Thoracic aorta (tissue), 2 donors: ENCODE data around the gene CDH8. TPM values are rescaled to one million over a fixed set of nuclear protein-coding genes. Genes with fewer than 3 reads are reported as not detected.

Experiments used
- ATAC-seq: fragments of 150-250 bp; one replicate; pipeline ENCODE4 v1.8.0; 2017; ENCODE audit warnings: low read depth; ENCODE audit not compliant: insufficient number of reproducible peaks, low FRiP score
- DNase-seq: peaks from one replicate; pipeline ENCODE4 v3.0.0-alpha.2; 2020; ENCODE audit warnings: low spot score
- H3K27ac ChIP-seq, 2 donors: fragments of 200-600 bp; sonication (generic); 1 replicate in 1 of 2; 2 replicates in 1 of 2; pipeline ENCODE4 v1.5.1; 2016; ENCODE audit warnings: mild to moderate bottlenecking in 2 of 2, moderate library complexity in 2 of 2
- H3K27me3 ChIP-seq: fragments of 200-600 bp; sonication (generic); replicated peaks from 2 replicates; pipeline ENCODE4 v1.6.0; 2016; ENCODE audit warnings: mild to moderate bottlenecking; ENCODE audit not compliant: insufficient read depth
- H3K36me3 ChIP-seq: fragments of 200-600 bp; sonication (generic); one replicate; pipeline ENCODE4 v1.5.1; 2016
- H3K4me1 ChIP-seq, 2 donors: fragments of 200-600 bp; sonication (generic); 1 replicate in 1 of 2; 2 replicates in 1 of 2; pipeline versions ENCODE4 v1.5.1 to v1.6.0; 2016; ENCODE audit warnings: low read depth in 2 of 2, mild to moderate bottlenecking in 1 of 2; ENCODE audit not compliant: control insufficient read depth in 1 of 2
- H3K4me3 ChIP-seq: fragments of 200-600 bp; sonication (generic); 2 replicates; pipeline ENCODE4 v1.5.1; 2016; ENCODE audit warnings: mild to moderate bottlenecking
- H3K9me3 ChIP-seq: fragments of 200-600 bp; sonication (generic); 2 replicates; pipeline ENCODE4 v1.5.1; 2016
- CTCF ChIP-seq: fragments of 200-600 bp; sonication (generic); IDR thresholded peaks from one replicate; pipeline ENCODE4 v1.5.1; 2019; ENCODE audit warnings: antibody characterized with exemption
- total RNA-seq, 2 donors: library from RNA; depleted of rRNA; stranded (reverse); fragments of >200 nt; gene quantifications; one replicate each; pipeline versions ENCODE4 v1.1.0 to v1.2.3, GENCODE V29; 2016

The CDH8 gene
- total RNA-seq, 2 donors from 2014 or later = 5.4 to 7.0 TPM

GRCh38 chr16:61944004-61944403 is 92.2 kb downstream of the CDH8 start:
- H3K9me3 ChIP-seq = no peaks in the 10 kb centered on the region
- ATAC-seq (no peak), DNase-seq (no peak)
- H3K4me1 ChIP-seq = peaks cover 0 to 4% of the 10 kb centered on the region in 2 donors
- no peaks in the 10 kb centered on the region for H3K27me3 ChIP-seq
- no peak overlapping the region for H3K4me3 ChIP-seq
- no peak for TF ChIP-seq CTCF
- H3K27ac ChIP-seq = no peak overlapping the region
- H3K36me3 ChIP-seq = no peaks in the 10 kb centered on the region

DNA sequence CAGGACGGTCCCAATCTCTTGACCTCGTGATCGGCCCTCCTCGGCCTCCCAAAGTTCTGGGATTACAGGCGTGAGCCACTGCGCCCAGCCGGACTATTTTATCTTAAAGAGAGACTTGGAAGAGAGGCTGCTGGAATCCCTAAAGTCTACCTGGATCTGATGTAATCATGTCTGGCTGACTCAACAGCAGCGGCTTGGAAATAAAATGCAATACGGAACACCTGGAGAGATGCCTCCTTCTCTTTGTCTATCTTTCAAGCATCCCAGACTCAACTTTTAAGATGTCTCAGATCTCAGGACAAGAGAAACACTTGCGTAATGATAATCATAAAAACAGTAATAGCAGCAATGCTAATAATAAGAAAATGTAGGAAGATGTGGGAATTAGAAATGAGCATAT is 95.6 kb downstream of the CDH8 start:
- ATAC-seq (no peak), DNase-seq (no peak)
- no peak for TF ChIP-seq CTCF
- Histone ChIP-seq H3K4me1 (peaks cover 0 to 4% of the 10 kb centered on the region in 2 donors), H3K4me3 (no peak overlapping the region), H3K36me3 (no peaks in the 10 kb centered on the region), H3K27me3 (no peaks in the 10 kb centered on the region), H3K9me3 (no peaks in the 10 kb centered on the region), H3K27ac (no peak overlapping the region)

GRCh38 chr16:61937646-61938045 is 98.6 kb downstream of the CDH8 start:
- Histone ChIP-seq H3K27ac (no peak overlapping the region), H3K4me1 (no peaks in the 10 kb centered on the region), H3K9me3 (no peaks in the 10 kb centered on the region), H3K27me3 (no peaks in the 10 kb centered on the region), H3K36me3 (no peaks in the 10 kb centered on the region), H3K4me3 (no peak overlapping the region)
- TF ChIP-seq CTCF = no peak
- DNase-seq (no peak), ATAC-seq (no peak)

DNA sequence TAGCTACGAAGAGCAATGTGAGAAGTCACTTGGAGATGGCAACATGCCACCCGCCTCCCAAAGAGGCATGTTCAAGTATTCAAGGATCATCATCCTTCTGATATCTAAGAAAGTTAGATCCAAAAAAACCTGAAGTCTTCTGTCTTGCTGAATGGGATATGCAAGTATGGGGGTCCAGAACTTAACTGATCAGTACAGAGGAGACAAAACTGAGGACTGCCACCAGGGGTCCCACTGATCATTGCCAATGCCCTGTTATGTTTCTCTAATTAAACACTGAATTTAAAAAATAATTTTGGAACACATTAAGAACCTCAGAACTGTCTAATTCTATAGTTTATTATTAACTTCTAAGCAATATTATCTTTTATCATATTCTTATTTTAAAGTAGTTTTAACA is 99.7 kb downstream of the CDH8 start:
- Histone ChIP-seq H3K27ac (no peak overlapping the region), H3K9me3 (no peaks in the 10 kb centered on the region), H3K4me3 (no peak overlapping the region), H3K27me3 (no peaks in the 10 kb centered on the region), H3K36me3 (no peaks in the 10 kb centered on the region), H3K4me1 (no peaks in the 10 kb centered on the region)
- no peak for DNase-seq
- TF ChIP-seq CTCF = peak; percentile 27
- ATAC-seq = no peak

- Histone ChIP-seq H3K4me3 (no peak overlapping the region), H3K27me3 (no peaks in the 10 kb centered on the region), H3K36me3 (no peaks in the 10 kb centered on the region), H3K27ac (no peak overlapping the region), H3K9me3 (no peaks in the 10 kb centered on the region), H3K4me1 (no peaks in the 10 kb centered on the region)
- DNase-seq (no peak), ATAC-seq (no peak)
- TF ChIP-seq CTCF = no peak
Measured at GRCh38 chr16:61934601-61935000, 101.6 kb downstream of the CDH8 start.
